Right renal cortex interstitium (tissue), 3 donors: ENCODE results near the gene BEND7. TPM values are rescaled to one million over a fixed set of nuclear protein-coding genes. Genes with fewer than 3 reads are reported as not detected.

ENCODE experiments used
- DNase-seq, 3 donors: peaks; one replicate each; pipeline ENCODE4 v3.0.0-alpha.2; 2013; ENCODE audit warnings: low read depth in 3 of 3, low spot score in 2 of 3
- polyA plus RNA-seq, 3 donors: library from polyadenylated mRNA; unstranded; fragments of 120-200 nt; gene quantifications; one replicate each; pipeline ENCODE4 v1.2.1, GENCODE V29; 2013; ENCODE audit not compliant: insufficient read length in 3 of 3

BEND7 gene
- polyA plus RNA-seq, 3 donors = 29.7 to 32.9 (median 30.8) TPM

DNA sequence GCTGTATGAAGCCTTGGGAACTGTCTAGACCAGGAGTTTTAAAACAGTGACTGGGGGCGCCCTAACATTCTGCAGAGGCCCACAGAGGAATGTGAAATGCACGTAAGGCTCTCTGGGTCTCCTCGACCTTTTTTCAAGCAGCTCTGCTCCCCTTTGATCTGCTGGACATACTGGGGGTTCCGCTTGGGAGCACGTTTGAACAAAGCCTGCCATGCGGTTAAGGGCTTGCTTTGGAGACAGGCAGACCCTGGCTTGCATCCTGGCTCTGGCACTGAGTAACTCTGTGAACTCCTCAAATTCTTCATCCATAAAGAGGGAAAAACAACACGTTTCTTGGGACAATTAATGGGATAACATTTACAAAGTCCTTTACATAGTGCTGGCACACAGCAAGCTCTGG is 7.8 kb downstream of the BEND7 start:
- DNase-seq = peak in 1 of 3 donors; percentile 4

DNA sequence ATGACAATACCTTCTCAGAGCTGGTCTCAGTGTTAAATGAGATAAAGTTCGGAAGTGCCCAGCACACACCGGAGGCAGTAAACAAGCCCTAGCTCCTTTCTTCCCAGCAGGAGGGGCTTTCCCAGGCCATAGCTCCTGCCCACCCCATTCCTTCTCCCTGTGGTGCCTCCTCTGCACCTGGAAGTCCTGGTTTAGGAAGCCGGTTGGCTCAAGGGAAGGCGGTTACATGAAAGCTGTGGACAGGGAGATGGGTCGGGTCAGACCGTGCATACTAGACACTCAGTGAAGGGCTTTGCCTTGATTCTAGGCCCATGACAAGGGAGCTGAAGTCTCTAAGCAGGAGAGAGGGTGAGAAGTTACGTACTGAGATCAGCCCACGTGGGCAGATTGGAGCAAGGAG is 8.6 kb downstream of the BEND7 start:
- DNase-seq = no peak

DNA sequence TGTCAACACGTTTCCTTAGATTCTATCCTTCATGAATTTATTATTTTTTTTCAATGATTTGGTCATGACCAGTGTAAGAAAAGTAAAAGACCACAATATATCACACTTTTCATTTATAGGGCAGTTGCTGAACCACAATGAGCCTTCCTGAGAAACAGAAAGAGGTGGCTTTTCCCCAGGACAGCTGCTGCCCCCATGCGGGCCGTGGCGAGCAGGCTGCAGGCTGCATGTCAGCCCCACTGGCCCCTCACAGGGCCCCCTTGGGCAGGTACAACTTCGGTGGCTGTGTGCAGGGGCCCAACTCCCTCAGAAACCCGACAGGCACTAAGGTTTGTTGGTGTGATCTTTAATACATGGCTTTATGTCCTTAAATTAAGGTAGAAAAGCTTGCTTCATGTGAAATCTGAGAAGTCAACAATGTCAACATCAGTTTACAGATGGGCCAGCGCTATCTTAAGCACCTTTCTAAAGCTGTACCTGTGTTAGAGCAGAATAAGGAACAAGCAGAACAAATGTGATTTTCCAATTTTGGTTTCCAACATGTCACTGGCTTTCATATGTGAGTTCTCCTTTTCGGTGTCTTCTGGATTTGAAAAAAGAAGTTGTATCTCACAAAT is 10.6 kb downstream of the BEND7 start:
- peak in 1 of 3 donors; percentile 7 for DNase-seq

DNA sequence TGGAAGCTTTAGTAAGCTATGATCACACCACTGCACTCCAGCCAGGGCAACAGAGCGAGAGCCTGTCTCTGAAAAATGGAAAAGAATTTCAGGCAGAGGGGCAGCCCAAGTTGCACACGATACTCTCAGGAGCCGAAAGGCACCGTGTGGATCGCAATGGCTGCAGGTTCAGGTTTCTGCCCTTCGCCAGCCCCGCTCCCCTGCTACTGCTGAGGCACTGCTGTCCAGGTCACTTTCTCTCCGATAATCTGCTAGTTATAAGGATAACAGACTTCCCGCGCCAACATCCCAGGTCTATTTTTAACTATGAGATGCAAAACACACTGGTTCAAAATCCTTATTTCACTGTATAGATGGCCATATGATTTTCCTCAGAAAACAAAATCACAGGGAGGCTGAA is 11.1 kb downstream of the BEND7 start:
- no peak for DNase-seq

DNA sequence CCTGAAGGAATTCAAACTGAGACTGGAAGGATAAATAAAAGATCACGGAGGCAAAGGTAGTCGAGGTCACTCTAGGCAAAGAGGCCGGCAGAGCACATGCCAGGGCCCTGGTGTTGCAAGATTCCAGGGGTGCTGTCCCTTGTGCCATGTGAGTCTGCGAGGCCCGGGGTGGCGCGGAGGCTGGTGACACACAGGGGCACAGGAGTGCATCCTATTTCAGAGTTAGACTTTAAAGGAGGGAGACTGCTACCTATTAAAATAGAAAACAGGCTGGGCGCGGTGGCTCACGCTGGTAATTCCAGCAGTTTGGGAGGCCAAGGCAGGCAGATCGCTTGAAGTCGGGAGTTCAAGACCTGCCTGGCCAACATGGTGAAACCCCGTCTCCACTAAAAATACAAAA is 12.6 kb downstream of the BEND7 start:
- DNase-seq = no peak

DNA sequence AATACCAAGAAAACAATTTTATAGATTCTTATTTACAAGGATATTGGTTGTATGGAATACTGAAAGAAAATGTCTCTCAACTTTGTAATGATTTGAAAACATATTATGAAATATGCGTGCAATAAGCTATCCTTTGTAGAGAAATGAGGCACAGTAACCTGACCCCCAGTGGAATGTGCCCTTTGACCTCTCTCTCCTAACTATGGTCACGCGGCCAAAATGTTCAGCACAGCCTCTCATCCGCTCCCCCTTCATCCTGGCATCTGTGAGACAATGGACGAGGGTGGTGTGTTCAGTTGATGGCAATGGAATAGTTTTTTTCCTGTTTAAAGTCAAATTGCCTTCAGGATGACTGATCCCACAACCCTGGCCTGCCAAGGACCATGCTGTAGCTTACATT is 13.3 kb downstream of the BEND7 start:
- no peak for DNase-seq

DNA sequence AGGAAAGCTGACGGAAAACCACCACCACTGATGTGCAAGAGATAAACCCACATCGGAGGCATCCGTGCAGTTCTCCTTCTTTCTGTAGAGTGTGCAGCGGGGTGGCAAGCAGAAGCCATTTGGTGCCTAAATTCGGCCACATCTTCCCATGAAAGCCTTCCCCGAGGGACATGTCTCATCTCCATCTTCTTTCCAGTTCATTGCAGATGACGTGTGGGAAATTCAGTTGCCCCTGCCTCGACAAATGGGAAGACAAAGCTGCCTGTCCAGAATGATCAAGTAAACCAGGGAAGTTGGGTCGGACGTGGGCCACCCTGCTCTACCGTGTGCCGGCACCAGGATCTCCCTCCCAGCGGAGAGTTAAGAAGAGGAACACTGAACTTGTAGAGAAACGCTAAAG is 14.5 kb downstream of the BEND7 start:
- no peak for DNase-seq

DNA sequence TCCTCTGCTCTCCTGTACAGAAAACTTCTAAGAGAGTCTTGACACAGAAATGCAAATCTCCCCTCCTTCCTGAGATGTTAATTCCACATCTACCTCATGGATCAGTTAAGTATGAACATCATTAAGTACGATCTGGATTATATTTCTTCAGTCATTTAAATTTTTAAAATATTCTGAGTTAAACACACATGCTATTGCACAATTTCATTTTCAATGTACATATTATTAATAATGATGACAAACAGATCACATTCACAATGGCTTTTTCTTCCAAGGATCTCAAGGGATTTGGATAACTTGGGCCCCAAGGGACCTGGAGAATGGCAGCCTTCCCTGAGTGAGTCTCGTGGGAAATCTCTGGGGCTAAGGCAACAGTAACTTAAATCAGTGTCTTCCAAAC is 16.2 kb downstream of the BEND7 start:
- no peak for DNase-seq

DNA sequence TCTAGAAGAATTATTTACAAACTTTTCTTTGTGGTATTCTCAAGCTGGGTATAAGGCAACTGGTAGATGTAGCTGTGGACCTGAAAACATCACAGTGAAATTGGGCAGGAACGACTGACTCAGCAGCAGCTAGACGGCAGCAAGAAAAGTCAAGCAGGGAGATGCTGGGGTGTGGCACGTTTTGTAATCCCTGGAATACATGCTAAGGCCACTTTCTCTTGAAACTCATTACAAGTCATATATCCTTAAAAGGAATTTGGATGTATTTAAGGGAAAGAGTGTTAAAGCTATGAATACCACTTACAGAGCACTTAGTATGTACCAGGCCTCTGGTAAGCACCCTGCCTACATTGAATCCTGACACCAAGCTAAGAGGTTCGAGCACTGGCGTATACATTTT is 17.4 kb downstream of the BEND7 start:
- DNase-seq = no peak

DNA sequence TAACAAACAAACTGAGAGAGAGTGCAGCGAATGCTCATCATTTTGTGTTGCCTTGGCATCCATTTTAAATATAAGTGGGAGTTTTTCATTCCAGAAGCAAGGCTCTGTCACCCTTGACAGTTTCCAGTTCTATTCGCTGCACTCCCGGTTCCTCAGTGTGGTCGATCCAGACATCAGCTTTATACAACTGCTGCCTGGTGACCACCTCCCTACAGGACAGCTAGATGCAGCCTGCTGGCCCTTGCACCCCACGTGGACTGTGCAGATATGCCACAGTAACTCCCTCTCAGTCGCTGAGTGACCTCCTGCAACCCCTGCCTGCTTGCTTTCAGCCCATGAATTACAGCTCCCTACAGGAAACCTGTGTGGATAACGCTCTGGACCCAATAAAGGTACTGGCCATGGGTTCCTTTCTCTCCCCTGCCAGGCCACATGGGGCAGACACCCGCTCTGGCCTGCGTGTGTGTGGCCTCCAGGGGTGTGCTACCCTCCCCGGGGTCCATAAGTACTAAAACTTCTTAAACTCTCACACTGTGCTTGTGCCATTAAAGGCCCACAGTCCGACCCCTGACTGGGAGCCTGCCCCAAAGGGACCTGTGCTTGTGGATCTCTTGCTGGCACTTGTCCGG is 23.6 kb downstream of the BEND7 start:
- no peak for DNase-seq

DNA sequence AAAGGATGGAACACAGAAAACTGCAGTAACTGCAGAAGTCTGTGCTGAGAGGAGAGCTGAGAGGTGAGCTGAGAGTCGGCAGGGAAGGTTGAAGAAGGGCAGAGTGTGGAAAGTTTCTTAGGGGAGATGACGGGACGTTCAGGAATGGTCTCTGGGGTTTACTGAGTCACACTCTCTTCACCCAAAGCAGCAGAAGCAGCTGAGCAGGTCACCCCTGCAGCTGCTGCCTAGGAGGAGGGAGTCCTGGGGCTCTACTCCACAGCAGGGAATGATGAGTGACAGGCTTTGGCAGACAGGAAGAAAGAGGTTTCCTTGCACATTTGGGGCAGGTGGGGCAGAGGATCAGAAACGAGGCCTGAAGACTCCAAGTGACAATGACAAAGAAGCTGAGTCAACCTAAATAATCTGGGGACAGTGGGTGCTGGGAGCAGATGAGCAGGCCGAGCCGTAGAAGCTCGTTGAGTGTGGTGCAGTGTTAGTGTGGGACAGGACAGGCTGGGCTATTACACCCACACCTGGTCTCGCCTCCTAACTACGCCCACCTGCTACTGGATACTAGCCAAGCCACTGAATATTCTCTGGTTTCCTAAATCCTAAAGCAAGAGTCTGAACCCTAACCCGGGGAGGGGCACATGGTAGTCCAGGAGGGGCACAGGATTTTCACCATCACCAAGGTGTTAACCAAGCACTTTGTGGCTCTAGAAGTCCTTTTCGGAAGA is 24.9 kb downstream of the BEND7 start:
- no peak for DNase-seq

DNA sequence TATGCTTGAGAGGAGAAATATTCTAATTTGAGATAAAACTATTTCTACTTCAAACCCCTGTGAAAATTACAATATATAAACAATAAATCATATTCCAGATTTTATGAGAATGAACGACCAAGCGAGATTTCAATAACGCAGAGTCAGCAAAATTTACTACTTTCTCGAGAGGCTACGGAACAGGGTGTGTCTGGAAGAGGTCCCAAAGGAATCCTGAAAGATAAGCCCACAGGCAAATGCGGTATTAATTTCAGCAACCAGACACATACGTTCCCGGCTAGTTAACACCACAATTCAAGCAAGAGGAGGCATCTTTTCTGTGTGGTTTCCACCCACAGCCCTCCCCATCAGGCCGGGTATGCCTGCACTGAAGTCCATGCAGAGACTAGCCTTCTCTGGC is 26.4 kb downstream of the BEND7 start:
- no peak for DNase-seq

DNA sequence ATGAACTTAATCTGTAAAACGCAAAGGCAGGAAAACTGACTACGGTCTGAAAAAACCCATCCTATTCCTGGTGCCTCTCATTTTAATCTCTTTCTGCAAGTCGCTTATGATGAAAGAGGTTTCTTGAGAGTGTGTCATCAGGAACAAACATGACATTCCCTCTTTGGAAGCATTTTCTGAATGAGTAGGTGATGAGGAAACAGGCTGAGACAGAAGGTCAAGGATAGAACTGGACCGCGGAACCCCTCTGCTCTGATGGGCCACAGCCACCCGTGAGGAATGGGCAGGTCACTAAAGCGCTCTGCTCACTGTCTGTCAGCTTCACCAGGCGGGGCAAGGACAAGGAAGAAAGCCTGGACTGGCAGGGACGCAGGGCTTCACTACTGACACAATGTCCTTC is 28.6 kb downstream of the BEND7 start:
- DNase-seq = no peak

DNA sequence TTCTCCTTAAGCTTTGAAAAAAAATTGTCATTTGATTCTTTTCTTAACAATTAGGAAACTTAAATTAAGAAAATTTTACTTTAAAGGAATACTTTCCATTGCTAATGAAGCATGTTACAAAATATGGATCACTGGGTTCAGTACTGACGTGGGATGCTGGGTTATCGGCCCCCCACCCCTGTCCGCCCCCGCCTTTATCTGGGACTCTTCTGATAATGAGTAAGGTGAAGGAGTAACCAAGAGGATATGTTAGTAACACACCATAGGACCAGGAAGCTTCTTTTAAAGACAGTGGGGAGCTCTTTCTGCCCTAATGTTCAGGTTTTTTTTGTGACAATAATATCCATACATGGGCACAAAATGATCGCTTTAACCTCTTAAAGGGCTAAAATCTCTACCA is 29.7 kb downstream of the BEND7 start:
- no peak for DNase-seq

DNA sequence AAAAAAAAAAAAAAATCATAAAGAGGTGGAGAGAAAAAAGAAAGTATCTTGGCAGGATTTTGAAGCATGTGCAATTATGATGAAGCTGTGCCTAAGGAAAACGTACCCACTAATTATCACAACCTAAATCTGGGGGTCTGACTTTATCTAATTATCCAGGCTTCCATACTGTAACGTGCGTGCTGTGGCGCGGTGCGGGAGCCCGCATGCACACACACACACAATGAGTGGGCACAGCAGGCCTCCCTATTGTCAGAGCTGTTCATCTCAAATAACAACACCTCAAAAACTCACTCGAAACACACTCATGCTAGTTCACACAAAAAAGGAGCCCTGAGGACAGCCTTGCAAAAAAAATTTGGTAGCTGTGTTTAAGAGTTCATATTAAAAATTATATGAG is 31.9 kb downstream of the BEND7 start:
- DNase-seq = no peak

DNA sequence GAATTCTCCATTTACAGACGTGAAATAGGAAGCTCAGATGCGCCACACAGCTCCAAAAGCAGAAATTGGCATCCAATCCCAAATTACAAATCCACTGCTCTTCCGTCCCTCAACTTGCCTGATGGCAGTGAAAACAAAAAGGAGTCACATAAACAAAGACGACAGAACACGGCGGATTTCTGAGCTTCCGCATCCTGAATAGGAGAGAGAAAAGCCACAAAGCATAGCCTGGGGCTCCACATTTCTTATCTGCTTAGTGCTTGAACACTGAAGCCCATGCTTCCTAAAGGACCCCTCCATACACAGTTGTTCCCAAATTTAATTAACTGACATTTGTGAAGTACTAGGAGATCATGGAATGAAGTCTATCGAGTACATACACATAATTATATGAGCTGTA is 32.6 kb downstream of the BEND7 start:
- DNase-seq = no peak

DNA sequence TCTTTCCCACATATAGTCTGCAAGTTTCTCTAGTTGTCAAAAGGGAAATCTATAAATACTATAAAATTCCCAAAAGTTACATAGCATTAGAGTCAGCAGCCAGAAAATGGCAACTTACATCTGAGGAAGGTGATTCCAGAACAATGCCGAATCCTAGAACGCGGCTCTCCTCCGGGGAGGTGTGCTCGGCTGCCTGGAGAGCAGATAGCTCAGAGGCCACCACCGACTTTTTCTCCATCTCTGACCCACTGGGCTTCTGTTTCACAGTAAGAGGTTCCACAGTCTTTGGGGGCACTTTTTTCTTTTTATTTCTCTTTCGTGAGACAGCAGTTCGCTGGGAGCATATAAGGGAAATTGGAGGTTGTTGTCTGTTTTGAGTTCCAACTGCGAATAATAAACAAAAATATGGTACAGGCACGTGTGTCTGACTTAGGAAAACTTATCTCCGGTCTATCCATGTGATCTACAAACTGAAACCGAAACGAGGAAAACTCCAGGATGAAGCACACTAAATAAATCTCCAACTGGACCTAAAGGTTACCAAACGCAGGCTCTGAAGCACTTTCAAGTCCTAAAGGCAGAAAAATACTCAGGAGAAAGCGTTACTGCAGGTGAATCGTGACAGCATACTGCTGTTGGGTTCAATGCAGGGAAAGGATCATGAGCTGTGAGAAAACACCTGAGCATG is 36.2 kb downstream of the BEND7 start:
- DNase-seq = no peak

DNA sequence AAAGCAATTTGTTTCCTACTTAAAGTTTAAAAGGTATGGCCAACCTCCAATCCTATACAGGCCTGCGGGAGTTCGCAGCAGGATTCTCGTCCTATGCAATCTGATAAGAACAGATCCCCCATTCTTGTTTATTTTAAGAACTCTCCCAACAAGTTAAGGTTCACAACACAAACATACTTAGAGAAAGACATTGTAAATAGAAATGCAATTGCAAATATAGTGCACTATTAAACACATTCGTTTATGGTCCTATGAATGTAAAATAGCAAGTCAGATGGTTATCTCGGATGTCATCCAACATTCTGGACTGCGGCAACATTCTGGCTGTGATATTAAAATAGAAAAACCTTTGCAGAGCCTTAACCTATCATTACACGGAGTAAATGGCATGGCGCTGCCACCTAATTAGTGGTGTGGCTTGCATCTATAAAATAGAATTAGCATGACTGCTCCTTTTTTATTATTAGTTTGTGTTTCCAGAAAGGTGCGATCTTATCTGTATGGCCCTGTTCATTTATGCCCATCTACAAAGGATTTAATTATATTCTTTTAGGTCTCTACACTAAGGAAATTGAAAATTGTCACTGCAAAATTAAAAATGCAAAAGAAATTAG is 37.0 kb downstream of the BEND7 start:
- DNase-seq = no peak

DNA sequence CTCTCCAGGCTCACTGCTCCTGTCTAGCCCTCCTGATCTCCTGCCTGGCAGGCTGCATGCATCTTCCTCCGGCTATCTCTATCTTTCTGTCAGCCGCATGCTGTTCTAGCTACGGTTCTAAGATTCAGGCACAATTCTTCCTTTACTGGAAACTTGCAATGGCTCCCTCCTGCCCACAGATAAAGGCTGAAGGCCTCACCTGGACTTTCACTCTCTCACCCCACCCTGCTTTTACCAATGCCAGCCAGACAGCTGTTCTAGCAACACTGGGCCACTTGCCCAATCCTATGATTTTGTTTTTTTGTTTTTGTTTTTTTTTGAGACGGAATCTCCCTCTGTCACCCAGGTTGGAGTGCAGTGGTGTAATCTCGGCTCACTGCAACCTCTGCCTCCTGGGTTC is 38.3 kb downstream of the BEND7 start:
- DNase-seq = no peak

DNA sequence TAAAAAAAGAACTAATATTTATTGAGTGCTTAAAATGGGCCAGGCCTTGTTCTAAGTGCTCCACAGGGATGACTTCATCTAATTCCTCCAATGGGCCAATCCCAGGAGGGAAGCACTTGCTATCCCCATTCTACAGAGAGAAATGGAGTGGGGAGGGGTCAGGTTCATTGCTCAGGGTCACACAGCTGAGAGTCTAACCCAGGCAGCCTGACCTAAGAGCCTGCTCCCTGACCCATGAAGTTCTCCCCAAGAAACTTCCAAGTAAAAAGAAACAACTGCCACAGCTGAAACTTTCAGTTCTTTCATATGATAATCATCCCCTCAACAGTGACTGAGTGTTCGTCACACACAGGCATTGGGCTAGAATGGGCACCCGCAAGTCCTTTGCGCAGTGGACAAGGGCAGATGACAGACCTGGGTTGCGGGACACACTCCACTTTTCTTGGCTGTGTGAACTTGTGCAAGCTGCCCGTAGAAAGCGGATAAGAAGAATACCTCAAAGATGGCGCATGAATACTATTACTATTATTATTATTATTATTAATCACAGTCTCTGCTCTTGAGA is 39.7 kb downstream of the BEND7 start:
- no peak for DNase-seq

DNA sequence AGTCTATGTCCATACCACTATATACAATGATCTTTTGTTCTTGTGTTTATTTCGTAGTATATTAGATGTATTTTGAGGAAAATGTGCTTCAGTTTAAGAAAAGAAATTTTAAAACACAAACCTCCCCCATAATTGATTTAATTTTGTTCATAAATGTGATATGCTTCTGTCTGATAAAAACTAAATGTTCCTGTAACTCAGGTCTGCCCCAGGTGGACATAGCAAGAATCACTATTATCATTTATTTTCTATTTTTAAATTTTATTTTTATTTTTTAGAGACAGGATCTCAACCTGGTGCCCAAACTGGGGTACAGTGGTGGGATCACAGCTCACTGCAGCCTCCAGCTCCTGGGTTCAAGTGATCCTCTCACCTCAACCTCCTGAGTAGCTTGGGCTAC is 43.2 kb downstream of the BEND7 start:
- no peak for DNase-seq
